OCI-LY3 (cell line): ENCODE measurements around the gene ARHGAP5.

Experiments used
- CTCF ChIP-seq: fragments of 200-600, 300-600 bp; sonication (generic); IDR thresholded peaks from 2 replicates; pipeline ENCODE4 v1.5.1; 2014; ENCODE audit warnings: antibody characterized with exemption, low read length, low read depth
- EZH2phosphoT487 ChIP-seq: fragments of 200-600 bp; shearing (Covaris generic); IDR thresholded peaks from 2 replicates; pipeline ENCODE4 v1.6.1; 2018; ENCODE audit warnings: antibody characterized with exemption, mixed run types, low read depth

GRCh38 chr14:32205554-32205953 is 128.4 kb downstream of the ARHGAP5 start:
- TF ChIP-seq CTCF (no peak), EZH2phosphoT487 (no peak)
